ENCODE data around the gene ZDHHC7.
"Not testable (repeated sequence)": the region's sequence is repeated elsewhere in the genome, so short reads cannot be mapped to it uniquely, and the experiment has no call there.

The ZDHHC7 gene, protein sequence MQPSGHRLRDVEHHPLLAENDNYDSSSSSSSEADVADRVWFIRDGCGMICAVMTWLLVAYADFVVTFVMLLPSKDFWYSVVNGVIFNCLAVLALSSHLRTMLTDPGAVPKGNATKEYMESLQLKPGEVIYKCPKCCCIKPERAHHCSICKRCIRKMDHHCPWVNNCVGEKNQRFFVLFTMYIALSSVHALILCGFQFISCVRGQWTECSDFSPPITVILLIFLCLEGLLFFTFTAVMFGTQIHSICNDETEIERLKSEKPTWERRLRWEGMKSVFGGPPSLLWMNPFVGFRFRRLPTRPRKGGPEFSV

GRCh38 chr16:85010931-85011845 lies at the start of gene ZDHHC7:
Gene ZDHHC7 (minus strand): TSS chr16:85011535. CDS start chr16:84990618, 20,917 bp downstream.
- peak; percentile 85 to 89 for DNase-seq

GRCh38 chr16:85058909-85059308 lies 47.6 kb upstream of the ZDHHC7 start:
- DNase-seq, result no peak

GRCh38 chr16:85057948-85058347 lies 46.6 kb upstream of the ZDHHC7 start:
- DNase-seq, result no peak

- no peak for DNase-seq
These were observed 46.0 kb upstream of the ZDHHC7 start for GRCh38 chr16:85057212-85057889.

DNA sequence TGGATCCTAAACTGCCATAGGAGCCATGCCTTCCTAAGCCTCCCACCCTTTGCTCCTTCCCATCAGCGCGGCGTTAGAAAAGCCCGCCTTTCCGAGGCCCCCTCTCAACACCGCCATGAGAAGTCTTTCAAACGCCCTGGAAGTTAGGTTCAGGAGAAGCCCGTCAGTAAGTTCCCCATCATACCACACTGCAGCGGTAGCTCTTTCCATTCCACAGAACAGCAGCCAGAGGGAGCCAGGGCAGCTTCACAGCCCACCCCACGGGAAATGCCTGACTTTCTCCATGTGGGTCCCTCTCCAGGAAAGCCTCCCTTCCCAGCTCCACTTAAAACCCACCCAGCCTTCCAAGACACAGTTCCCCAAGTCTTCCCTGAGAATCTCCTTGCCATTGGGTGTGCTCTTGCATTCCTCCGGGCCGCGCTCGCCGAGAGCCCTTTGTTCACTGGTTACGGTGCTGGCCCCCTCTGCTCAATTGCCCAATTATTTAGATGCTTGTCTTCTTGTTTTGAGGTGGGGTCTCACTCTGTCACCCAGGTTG lies 44.9 kb upstream of the ZDHHC7 start:
- DNase-seq, result no peak

GRCh38 chr16:85055493-85056210 lies 44.3 kb upstream of the ZDHHC7 start:
- peak; percentile 60 to 64 for DNase-seq

GRCh38 chr16:85054948-85055492 lies 43.7 kb upstream of the ZDHHC7 start:
- no peak for DNase-seq

- DNase-seq, result not testable (repeated sequence)
These were observed 43.0 kb upstream of the ZDHHC7 start for GRCh38 chr16:85054321-85054720.

DNA sequence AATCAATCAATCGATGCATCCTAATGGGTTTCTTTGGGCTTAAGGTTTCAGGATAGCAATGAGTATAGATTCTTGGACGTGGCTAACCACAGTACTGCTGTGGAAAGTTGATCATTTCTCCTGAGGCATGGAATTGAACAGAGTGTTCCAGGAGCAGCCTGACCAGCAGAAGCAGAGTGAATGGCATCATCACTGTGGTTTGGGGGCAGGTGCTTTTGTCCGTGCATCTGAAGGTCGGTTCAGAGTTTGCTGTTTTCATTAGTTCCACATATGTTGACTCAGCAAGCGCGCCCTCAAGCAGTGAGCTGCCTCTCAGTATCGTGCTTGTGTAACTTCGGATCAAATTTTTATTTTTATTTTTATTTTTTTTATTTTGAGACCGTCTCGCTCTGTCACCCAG lies 41.2 kb upstream of the ZDHHC7 start:
- no peak for DNase-seq

DNA sequence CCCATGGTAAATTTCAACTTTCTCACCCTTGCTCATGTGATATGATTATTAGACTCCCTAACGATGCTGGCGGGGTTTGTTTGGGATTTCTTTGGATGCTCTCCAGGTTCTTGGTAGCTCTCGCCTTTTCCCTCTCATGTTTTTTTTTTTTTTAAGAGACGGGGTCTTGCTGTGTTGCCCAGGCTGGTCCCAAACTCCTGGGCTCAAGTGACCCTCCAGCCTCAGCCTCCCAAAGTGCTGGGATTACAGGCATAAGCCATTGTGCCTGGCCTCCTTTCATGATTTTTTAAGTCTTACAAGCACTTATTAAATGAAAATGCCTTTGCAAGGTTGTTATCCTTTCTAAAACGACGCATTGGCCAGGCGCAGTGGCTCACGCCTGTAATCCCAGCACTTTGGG lies 40.3 kb upstream of the ZDHHC7 start:
- DNase-seq, result no peak

- no peak for DNase-seq
These were observed 39.8 kb upstream of the ZDHHC7 start for GRCh38 chr16:85051067-85051581.

- no peak for DNase-seq
These were observed 38.5 kb upstream of the ZDHHC7 start for GRCh38 chr16:85049706-85050305.

DNA sequence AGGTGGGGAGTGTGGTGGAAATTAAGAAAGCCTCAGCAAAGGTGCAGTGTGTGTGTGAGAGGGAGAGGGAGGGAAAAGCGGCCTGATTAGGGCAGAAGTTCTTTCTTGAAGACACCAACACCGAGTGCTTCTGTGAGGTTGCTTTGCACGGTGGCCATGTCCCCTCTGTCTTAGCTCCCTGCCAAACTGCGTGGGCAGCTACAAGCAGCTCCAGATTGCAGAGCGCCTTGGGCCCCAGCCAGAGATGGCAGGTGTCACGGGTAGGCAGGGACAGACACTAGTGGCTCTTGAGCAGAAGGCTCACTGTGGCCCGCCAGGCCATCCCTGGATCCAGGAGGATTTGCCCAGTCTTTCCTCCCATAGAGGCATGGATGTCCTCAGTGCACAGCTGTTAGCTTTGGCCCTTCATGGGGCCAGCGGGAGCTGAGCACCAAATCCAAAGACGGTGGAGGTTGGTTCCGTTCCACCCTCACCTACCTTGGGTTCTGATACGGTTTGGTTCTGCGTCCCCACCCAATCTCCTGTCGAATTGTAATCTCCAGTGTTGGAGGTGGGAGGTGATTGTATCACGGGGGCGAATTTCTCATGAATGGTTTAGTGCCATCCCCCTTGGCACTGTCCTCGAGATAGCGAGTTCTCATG lies 37.7 kb upstream of the ZDHHC7 start:
- no peak for DNase-seq

DNA sequence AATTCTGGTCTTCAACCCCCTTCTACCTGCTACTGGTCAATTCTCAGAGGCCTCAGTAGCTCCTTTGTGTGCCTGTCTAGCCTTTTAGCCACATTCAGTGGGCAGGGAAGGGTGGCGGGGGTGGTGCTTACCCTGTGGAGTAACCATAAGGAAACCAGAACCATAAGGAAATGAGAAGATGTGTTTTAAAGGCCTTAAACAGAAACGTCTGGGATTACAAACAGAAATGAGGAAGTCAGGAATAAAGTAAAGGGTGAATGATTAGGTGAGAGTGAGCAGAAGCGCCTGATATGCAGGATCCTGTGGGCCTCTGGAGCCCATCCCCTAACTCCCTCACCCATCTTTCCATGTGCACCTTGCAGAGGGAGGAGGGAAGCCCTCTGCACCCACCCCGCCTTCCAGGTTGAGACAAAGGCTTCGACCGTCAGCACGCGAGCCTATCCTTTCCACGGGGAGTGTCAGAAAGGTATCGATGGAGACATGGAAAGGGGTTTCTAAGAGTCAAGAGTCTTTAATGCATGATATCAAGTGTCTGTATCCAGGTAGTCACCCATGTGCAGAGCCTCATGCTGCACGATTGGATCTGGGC lies 36.6 kb upstream of the ZDHHC7 start:
- no peak for DNase-seq

GRCh38 chr16:85046931-85047866 lies 35.9 kb upstream of the ZDHHC7 start:
- no peak for DNase-seq

GRCh38 chr16:85046472-85046916 lies 35.2 kb upstream of the ZDHHC7 start:
- DNase-seq, result no peak

DNA sequence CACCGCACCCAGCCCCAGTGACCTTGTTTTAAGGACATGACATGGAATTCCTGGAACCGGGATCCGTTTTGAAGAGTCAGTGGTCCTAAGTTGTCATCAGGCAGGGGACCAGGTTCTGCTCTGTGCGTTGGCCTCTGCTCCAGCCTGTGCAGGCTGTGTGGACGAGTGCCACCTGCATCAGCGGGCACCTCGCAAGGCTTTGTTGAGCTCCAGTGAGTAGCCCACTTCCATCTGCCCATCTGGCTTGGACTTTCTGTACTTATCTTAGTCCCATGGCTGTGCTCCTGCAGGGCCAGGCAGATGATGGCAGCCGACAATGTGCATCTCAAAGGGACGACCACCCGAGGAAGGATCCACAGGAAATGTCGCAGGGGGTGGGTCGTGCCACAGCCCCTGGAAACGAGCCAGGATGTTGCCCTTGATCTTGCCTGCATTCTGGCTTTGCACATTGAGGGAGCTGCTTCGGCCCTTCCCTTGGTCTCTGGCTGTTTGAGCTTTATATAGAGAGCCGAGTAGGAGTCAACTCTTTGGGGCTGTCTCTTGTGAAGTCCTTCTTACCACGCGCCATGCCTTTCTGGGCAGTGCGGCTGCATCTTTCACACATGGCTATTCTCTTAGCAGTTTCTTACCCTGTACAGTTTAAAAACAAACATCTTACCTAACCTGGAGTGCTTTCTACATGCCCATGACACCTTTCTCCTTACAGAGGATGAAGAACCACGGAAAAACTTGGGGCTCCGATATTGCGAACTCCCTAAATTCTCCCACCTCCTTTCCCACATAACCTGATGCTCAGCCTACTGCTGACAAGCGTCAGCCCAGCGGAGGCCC lies 34.5 kb upstream of the ZDHHC7 start:
- DNase-seq, result no peak

GRCh38 chr16:85045077-85045476 lies 33.7 kb upstream of the ZDHHC7 start:
- no peak for DNase-seq
